Measurements from ENCODE around the gene GRM5. TPM values are rescaled to one million over a fixed set of nuclear protein-coding genes. Genes with fewer than 3 reads are reported as not detected.

Gene GRM5
- total and polyA plus RNA-seq, 2 donors = 0.01 to 0.53 TPM

GRCh38 chr11:88626216-88626615, 439.6 kb downstream of the GRM5 start:
- Histone ChIP-seq H3K4me1 (ENCODE audit: insufficient read depth) (no peaks in the 10 kb centered on the region), H3K36me3 (ENCODE audit: insufficient read depth) (no peaks in the 10 kb centered on the region), H3K27ac (ENCODE audit: low read depth) (no peak overlapping the region), H3K4me3 (ENCODE audit: low read depth, low read length) (no peak overlapping the region)
- DNase-seq (ENCODE audit: extremely low spot score) = no peak
- 30% methylated on average over 4 of the region's 4 CpGs for WGBS

GRCh38 chr11:88623531-88623930, 442.3 kb downstream of the GRM5 start:
- Histone ChIP-seq H3K4me1 (ENCODE audit: insufficient read depth) (no peaks in the 10 kb centered on the region), H3K27ac (ENCODE audit: low read depth) (no peak overlapping the region), H3K36me3 (ENCODE audit: insufficient read depth) (no peaks in the 10 kb centered on the region), H3K4me3 (ENCODE audit: low read depth, low read length) (no peak overlapping the region)
- DNase-seq (ENCODE audit: extremely low spot score) = no peak
- 23% methylated on average over 1 of the region's 1 CpG for WGBS

GRCh38 chr11:88620568-88621130, 445.1 kb downstream of the GRM5 start:
- H3K27ac ChIP-seq (ENCODE audit: low read depth) = no peak overlapping the region
- H3K4me3 ChIP-seq (ENCODE audit: low read depth, low read length) = no peak overlapping the region
- 67% methylated on average over 2 of the region's 2 CpGs for WGBS
- no peak for DNase-seq (ENCODE audit: extremely low spot score)
- H3K36me3 ChIP-seq (ENCODE audit: insufficient read depth) = no peaks in the 10 kb centered on the region
- no peaks in the 10 kb centered on the region for H3K4me1 ChIP-seq (ENCODE audit: insufficient read depth)

GRCh38 chr11:88619656-88620385, 446.0 kb downstream of the GRM5 start:
- no peak for DNase-seq (ENCODE audit: extremely low spot score)
- no peak overlapping the region for H3K4me3 ChIP-seq (ENCODE audit: low read depth, low read length)
- H3K4me1 ChIP-seq (ENCODE audit: insufficient read depth) = no peaks in the 10 kb centered on the region

GRCh38 chr11:88619071-88619425, 446.7 kb downstream of the GRM5 start:
- 39% methylated on average over 1 of the region's 1 CpG for WGBS
- Histone ChIP-seq H3K4me1 (ENCODE audit: insufficient read depth) (no peaks in the 10 kb centered on the region), H3K27ac (ENCODE audit: low read depth) (no peak overlapping the region), H3K36me3 (ENCODE audit: insufficient read depth) (no peaks in the 10 kb centered on the region), H3K4me3 (ENCODE audit: low read depth, low read length) (no peak overlapping the region)
- DNase-seq (ENCODE audit: extremely low spot score) = no peak

More at GRCh38 chr11:88619656-88620385, 446.0 kb downstream of the GRM5 start:
- Histone ChIP-seq H3K27ac (ENCODE audit: low read depth) (no peak overlapping the region), H3K36me3 (ENCODE audit: insufficient read depth) (no peaks in the 10 kb centered on the region)

- WGBS = 32% methylated on average over 5 of the region's 5 CpGs
- Histone ChIP-seq H3K4me3 (ENCODE audit: low read depth, low read length) (no peak overlapping the region), H3K36me3 (ENCODE audit: insufficient read depth) (no peaks in the 10 kb centered on the region), H3K4me1 (ENCODE audit: insufficient read depth) (no peaks in the 10 kb centered on the region), H3K27ac (ENCODE audit: low read depth) (no peak overlapping the region)
- DNase-seq (ENCODE audit: extremely low spot score) = no peak
These were observed 447.3 kb downstream of the GRM5 start for GRCh38 chr11:88618327-88619070.

GRCh38 chr11:88617226-88617625, 448.6 kb downstream of the GRM5 start:
- WGBS = 67% methylated on average over 1 of the region's 1 CpG
- H3K27ac ChIP-seq (ENCODE audit: low read depth) = no peak overlapping the region
- DNase-seq (ENCODE audit: extremely low spot score) = no peak

GRCh38 chr11:88604260-88604659, 461.5 kb downstream of the GRM5 start:
- 70% methylated on average over 2 of the region's 2 CpGs for WGBS
- no peak for DNase-seq (ENCODE audit: extremely low spot score)
- Histone ChIP-seq H3K4me3 (ENCODE audit: low read depth, low read length) (no peak overlapping the region), H3K36me3 (ENCODE audit: insufficient read depth) (no peaks in the 10 kb centered on the region), H3K4me1 (ENCODE audit: insufficient read depth) (no peaks in the 10 kb centered on the region), H3K27ac (ENCODE audit: low read depth) (no peak overlapping the region)

More at GRCh38 chr11:88617226-88617625, 448.6 kb downstream of the GRM5 start:
- no peaks in the 10 kb centered on the region for H3K4me1 ChIP-seq (ENCODE audit: insufficient read depth)
- no peak overlapping the region for H3K4me3 ChIP-seq (ENCODE audit: low read depth, low read length)
- no peaks in the 10 kb centered on the region for H3K36me3 ChIP-seq (ENCODE audit: insufficient read depth)

- no peak overlapping the region for H3K4me3 ChIP-seq (ENCODE audit: low read depth, low read length)
- no peaks in the 10 kb centered on the region for H3K4me1 ChIP-seq (ENCODE audit: insufficient read depth)
- DNase-seq (ENCODE audit: extremely low spot score) = peak; percentile 57
- H3K36me3 ChIP-seq (ENCODE audit: insufficient read depth) = no peaks in the 10 kb centered on the region
- no peak overlapping the region for H3K27ac ChIP-seq (ENCODE audit: low read depth)
- WGBS = 77% methylated on average over 3 of the region's 3 CpGs
These were observed 462.5 kb downstream of the GRM5 start for GRCh38 chr11:88603091-88603867.

GRCh38 chr11:88597387-88597786, 468.4 kb downstream of the GRM5 start:
- Histone ChIP-seq H3K27ac (ENCODE audit: low read depth) (no peak overlapping the region), H3K4me3 (ENCODE audit: low read depth, low read length) (no peak overlapping the region), H3K4me1 (ENCODE audit: insufficient read depth) (no peaks in the 10 kb centered on the region), H3K36me3 (ENCODE audit: insufficient read depth) (no peaks in the 10 kb centered on the region)
- WGBS = 76% methylated on average over 2 of the region's 2 CpGs
- no peak for DNase-seq (ENCODE audit: extremely low spot score)

- DNase-seq (ENCODE audit: extremely low spot score) = no peak
- Histone ChIP-seq H3K36me3 (ENCODE audit: insufficient read depth) (no peaks in the 10 kb centered on the region), H3K4me1 (ENCODE audit: insufficient read depth) (no peaks in the 10 kb centered on the region), H3K27ac (ENCODE audit: low read depth) (no peak overlapping the region), H3K4me3 (ENCODE audit: low read depth, low read length) (no peak overlapping the region)
- 85% methylated on average over 2 of the region's 2 CpGs for WGBS
These were observed 469.0 kb downstream of the GRM5 start for GRCh38 chr11:88596786-88597185.

GRCh38 chr11:88594274-88594950, 471.4 kb downstream of the GRM5 start:
- WGBS = 75% methylated on average over 2 of the region's 2 CpGs
- Histone ChIP-seq H3K27ac (ENCODE audit: low read depth) (no peak overlapping the region), H3K4me1 (ENCODE audit: insufficient read depth) (no peaks in the 10 kb centered on the region), H3K4me3 (ENCODE audit: low read depth, low read length) (no peak overlapping the region), H3K36me3 (ENCODE audit: insufficient read depth) (no peaks in the 10 kb centered on the region)
- no peak for DNase-seq (ENCODE audit: extremely low spot score)

- no peak overlapping the region for H3K4me3 ChIP-seq (ENCODE audit: low read depth, low read length)
- no peaks in the 10 kb centered on the region for H3K4me1 ChIP-seq (ENCODE audit: insufficient read depth)
- no peak overlapping the region for H3K27ac ChIP-seq (ENCODE audit: low read depth)
- 79% methylated on average over 3 of the region's 3 CpGs for WGBS
- no peak for DNase-seq (ENCODE audit: extremely low spot score)
- no peaks in the 10 kb centered on the region for H3K36me3 ChIP-seq (ENCODE audit: insufficient read depth)
These were observed 475.4 kb downstream of the GRM5 start for GRCh38 chr11:88590361-88590760.
